ENCODE data around the gene DGKI. TPM values are rescaled to one million over a fixed set of nuclear protein-coding genes. Genes with fewer than 3 reads are reported as not detected.

Gene DGKI
- total and polyA plus RNA-seq, 2 experiments from 2014 or later = 0.16 to 1.0 TPM

- DNase-seq (ENCODE audit: low spot score) = no peak
- Mint-ChIP-seq H3K36me3 (ENCODE audit: low read depth) (no peaks in the 10 kb centered on the region), H3K27ac (no peak overlapping the region), H3K4me1 (peaks cover 7% of the 10 kb centered on the region; the same call in 2 of the 3 replicates), H3K4me3 (no peak overlapping the region), H3K9me3 (no peaks in the 10 kb centered on the region), H3K27me3 (ENCODE audit: insufficient read depth, low read depth, poor library complexity) (peaks cover 2% of the 10 kb centered on the region)
- ATAC-seq = no peak
- Histone ChIP-seq H2AFZ (no peak overlapping the region), H3K36me3 (ENCODE audit: insufficient read depth) (no peaks in the 10 kb centered on the region), H3K4me3 (no peak overlapping the region), H3K27ac (ENCODE audit: low read depth) (no peak overlapping the region), H3F3A (replicated peaks; ENCODE audit: low read depth) (no peaks in the 10 kb centered on the region), H3K4me2 (no peak overlapping the region), H3K9me2 (ENCODE audit: insufficient read depth) (no peaks in the 10 kb centered on the region), H3K27me3 (ENCODE audit: insufficient read depth) (no peaks in the 10 kb centered on the region), H3K4me1 (ENCODE audit: insufficient read depth) (peaks cover 14% of the 10 kb centered on the region), H4K20me1 (replicated peaks; ENCODE audit: insufficient read depth) (no peaks in the 10 kb centered on the region), H3K79me2 (replicated peaks; ENCODE audit: insufficient read depth) (no peaks in the 10 kb centered on the region)
- TF ChIP-seq ZNF331 (CRISPR knock-in tag; IDR thresholded peaks at IDR 0.05; ENCODE audit: low read depth) = no peak
- no peak for TF ChIP-seq ETS1 (IDR thresholded peaks at IDR 0.05)
- TF ChIP-seq JUNB (IDR thresholded peaks at IDR 0.05; ENCODE audit: unreplicated experiment) = no peak
- TF ChIP-seq STAT1 (IDR thresholded peaks at IDR 0.05; ENCODE audit: unreplicated experiment) = no peak
- no peak for TF ChIP-seq REST (IDR thresholded peaks at IDR 0.05; ENCODE audit: unreplicated experiment)
- no peak for TF ChIP-seq POLR2AphosphoS5 (IDR thresholded peaks at IDR 0.05; ENCODE audit: low read depth)
These were observed 453.2 kb downstream of the DGKI start for GRCh38 chr7:137393570-137393969.

GRCh38 chr7:137390076-137390475 is 456.7 kb downstream of the DGKI start:
- H2AFZ ChIP-seq = no peak overlapping the region
- H4K20me1 ChIP-seq (replicated peaks; ENCODE audit: insufficient read depth) = no peaks in the 10 kb centered on the region
- ATAC-seq = no peak
- H3F3A ChIP-seq (replicated peaks; ENCODE audit: low read depth) = no peaks in the 10 kb centered on the region
- H3K9me2 ChIP-seq (ENCODE audit: insufficient read depth) = no peaks in the 10 kb centered on the region
- no peaks in the 10 kb centered on the region for H3K9me3 Mint-ChIP-seq
- H3K36me3 Mint-ChIP-seq (ENCODE audit: low read depth) = no peaks in the 10 kb centered on the region
- H3K4me2 ChIP-seq = no peak overlapping the region
- peaks cover 2% of the 10 kb centered on the region for H3K27me3 Mint-ChIP-seq (ENCODE audit: insufficient read depth, low read depth, poor library complexity)
- peaks cover 24% of the 10 kb centered on the region for H3K4me1 Mint-ChIP-seq
- no peak overlapping the region for H3K4me3 Mint-ChIP-seq
- H3K27me3 ChIP-seq (ENCODE audit: insufficient read depth) = no peaks in the 10 kb centered on the region
- no peak overlapping the region for H3K27ac Mint-ChIP-seq
- H3K27ac ChIP-seq (ENCODE audit: low read depth) = no peak overlapping the region
- no peak overlapping the region for H3K4me3 ChIP-seq
- H3K4me1 ChIP-seq (ENCODE audit: insufficient read depth) = peaks cover 27% of the 10 kb centered on the region
- H3K36me3 ChIP-seq (ENCODE audit: insufficient read depth) = no peaks in the 10 kb centered on the region
- TF ChIP-seq EZH2phosphoT487 (IDR thresholded peaks at IDR 0.05; ENCODE audit: unreplicated experiment) (no peak), ZNF331 (CRISPR knock-in tag; IDR thresholded peaks at IDR 0.05; ENCODE audit: low read depth) (no peak), REST (IDR thresholded peaks at IDR 0.05; ENCODE audit: unreplicated experiment) (no peak), ETS1 (IDR thresholded peaks at IDR 0.05) (no peak), STAT1 (IDR thresholded peaks at IDR 0.05; ENCODE audit: unreplicated experiment) (no peak), CTCF (conservative IDR thresholded peaks at IDR 0.05; ENCODE audit: low read depth in 2 of 2) (no peak), ZNF114 (CRISPR knock-in tag; IDR thresholded peaks at IDR 0.05) (no peak), EZH2 (IDR thresholded peaks at IDR 0.05; ENCODE audit: low read depth, unreplicated experiment) (no peak), JUNB (IDR thresholded peaks at IDR 0.05; ENCODE audit: unreplicated experiment) (no peak), NANOG (IDR thresholded peaks at IDR 0.05; ENCODE audit: borderline replicate concordance) (no peak)
- H3K79me2 ChIP-seq (replicated peaks; ENCODE audit: insufficient read depth) = no peaks in the 10 kb centered on the region
- DNase-seq (ENCODE audit: low spot score) = no peak

All from GM23338 (cell line).